Measurements from ENCODE around the gene CD72.

CD72 gene, protein sequence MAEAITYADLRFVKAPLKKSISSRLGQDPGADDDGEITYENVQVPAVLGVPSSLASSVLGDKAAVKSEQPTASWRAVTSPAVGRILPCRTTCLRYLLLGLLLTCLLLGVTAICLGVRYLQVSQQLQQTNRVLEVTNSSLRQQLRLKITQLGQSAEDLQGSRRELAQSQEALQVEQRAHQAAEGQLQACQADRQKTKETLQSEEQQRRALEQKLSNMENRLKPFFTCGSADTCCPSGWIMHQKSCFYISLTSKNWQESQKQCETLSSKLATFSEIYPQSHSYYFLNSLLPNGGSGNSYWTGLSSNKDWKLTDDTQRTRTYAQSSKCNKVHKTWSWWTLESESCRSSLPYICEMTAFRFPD

DNA sequence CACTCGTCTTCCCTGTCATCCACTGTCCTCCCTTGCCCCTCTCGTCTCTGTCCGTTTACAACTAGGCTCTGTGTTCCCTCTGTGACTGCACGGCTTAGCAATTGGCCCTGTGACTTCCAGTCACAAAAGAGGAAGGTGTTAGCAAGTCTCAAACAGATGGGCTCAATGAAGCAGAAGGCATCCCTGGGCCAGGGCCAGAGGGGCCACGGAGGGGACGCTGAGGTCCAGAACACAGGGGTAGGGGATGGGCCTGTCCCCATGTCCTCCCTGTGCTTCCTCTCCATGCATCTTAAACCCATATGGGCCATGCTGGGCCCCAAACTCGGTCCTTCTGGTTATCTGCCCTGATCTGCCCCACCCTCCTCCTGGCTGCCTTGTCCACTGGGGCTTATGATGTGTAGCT lies at the start of gene CD72:
Gene CD72, minus strand, starts transcription at position 89 of the 403 bp plus-strand sequence. CDS start 110 bp downstream, outside the sequence.
- no peak for DNase-seq

DNA sequence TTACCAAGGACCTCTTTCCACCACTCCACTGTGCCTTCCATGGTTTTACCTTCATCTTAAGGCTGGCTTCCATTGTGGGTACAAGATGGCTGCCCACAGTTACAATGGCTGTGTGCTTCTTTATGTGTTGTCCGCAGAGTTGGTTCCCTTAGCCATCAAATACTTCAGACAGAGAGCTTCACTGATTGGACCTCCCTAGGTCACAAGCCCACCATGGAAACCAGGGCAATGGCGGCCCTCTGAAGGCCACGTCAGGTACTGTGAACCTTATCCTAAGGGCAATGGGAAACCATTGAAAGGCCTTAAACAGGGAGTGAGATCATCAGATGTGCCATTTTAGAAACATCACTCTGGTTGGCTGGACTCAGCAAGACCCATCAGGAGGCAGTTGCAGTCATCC lies 49.7 kb upstream of the CD72 start:
- DNase-seq = no peak

DNA sequence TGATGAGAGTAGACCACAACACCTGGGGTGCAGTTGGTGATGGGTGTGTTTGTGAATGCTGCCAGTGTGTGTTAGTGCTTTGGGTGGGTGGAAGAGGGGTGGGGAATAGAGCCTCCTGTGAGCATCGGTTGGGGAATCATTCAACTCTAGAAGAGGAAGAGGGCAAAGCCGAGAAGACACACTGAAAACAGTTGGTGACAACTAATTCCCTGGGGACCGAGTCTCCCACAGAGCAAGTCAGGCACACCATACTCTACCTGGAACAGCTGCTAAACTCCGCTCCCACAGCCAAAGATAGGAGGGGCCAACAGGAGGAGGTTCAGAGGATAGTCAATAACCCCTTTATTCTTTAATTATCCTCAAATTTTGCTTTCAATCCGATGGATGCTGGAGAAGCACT lies 48.3 kb upstream of the CD72 start:
- no peak for DNase-seq

DNA sequence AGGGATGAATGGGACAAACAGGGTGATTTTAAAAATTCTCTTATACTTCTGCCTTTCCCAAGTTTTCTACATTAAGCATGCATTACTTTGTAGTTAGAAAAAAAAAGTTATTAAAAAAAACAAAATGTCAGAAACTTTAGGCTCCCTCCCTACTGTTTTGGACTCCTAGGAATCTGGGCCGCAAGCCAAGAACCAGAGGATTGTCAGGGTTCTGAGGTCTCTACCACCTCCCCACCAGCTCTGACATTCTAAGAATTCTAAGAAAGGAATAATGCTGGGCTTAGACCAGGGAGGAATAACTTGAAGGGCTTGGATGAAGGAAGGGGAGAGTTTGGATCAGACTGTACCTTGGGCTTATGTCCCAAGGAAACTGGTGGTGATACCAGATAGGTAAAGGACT lies 47.8 kb upstream of the CD72 start:
- no peak for DNase-seq

DNA sequence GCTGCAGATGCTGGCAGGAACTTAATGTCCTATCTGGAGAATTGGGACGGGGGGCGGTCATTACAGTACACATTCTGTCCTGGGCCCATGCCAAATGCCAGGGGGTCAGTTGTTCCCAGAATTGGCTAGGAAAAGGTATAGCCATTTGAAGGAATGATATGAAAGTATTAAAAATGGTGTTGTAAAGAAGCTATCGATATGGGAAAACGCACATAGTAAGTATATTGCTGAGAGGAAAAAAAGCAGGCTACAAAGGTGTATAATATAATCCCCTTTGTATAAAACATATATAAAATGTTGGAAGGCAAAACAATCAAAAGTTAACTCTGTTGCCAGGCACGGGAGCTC lies 47.2 kb upstream of the CD72 start:
- no peak for DNase-seq

DNA sequence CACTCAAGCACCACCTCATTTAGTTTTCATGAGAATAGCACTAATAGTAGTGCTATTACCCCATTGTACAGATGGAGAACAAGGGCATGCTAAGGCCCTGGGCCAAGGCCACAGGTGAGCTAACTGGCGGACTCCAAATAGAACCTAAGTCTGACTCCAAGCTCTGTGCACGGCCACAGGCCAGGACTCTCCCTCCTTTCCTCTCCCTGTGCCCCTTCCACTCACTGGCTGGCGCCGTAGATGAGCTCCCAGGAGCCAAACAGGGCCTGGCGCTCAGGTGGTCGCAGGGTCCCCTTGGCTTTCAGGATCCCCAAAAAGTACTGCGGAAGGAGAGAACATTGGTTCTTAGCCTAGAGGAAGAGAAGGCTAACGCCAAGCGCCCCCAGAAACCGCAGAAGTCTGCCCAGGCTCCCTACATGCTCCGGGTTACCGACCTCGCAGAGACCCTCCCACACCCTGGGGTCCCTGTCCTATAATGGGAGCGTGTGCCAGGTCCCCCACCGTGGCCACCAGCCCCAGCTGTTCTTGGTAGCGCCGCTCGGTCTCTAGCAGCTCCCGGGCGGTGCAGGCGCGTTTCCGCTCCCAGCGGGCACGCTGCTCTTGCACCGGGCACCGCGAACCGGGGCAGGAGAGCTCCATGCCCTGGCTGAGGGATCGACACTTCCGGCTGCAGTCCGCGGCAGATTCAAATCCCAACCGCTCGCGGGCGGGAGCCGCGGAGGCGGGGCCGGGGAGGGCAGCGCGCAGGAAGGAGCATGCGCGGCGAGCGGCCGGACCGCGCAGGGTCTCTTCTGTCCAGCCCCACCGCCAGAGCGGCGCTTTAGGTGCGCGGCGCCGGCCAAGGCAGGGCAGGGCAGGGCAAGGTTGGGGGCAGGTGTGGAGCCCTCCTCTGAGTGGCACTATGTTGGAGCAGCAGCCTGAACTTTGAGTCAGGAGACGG lies 46.6 kb upstream of the CD72 start, which contains the start of gene ARHGEF39:
Gene ARHGEF39, minus strand, starts transcription at position 665 of the 940 bp plus-strand sequence. Its CDS starts 26 bp downstream, at position 639.
- peak; percentile 49 to 58 for DNase-seq

DNA sequence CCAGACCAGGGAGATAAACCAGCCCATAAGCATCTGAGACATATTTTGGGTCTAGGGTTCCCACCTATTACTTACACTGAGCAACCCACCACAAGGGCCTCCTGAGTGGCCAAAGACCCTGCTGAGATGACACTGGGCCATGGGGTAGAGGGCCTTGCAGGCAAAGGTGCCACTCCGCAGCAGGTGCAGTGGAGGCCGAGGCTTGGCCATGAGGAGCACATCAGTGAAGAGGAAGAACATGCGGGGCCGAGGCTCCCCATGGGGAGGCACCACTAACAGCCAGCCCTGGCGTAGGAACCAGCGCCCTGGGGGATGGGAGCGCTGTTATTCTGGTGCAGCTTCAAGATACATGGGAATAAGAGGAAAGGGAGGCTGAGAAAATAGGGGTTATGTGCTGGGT lies 44.2 kb upstream of the CD72 start:
- DNase-seq = no peak

DNA sequence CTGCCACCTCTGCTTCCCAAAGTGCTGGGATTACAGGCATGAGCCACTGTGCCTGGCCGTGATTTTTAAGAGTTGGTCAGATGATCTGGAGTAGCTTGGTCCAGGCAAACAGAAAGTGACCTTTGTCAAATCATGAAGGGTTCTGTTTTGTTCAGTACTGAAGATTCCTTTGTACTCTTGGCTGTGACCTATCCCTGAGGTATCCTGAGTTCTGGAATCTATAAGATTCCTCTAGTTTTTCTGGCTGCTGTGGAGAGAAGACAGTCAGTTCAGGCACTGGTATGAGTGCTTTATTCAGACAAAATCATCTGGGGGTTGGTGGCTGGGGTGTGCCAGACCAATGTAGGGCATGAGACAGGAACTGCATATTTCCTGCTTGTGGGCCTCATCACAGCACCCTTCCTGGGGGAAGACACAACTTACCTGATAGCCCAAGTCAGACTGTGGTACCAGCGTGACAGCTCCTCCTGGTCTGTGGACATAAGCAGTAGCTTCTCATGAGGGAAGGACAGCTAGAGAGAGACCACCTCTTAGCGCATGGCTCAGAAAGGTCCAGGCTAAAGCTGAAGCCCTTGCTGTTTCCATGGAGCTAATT lies 43.6 kb upstream of the CD72 start:
- no peak for DNase-seq

DNA sequence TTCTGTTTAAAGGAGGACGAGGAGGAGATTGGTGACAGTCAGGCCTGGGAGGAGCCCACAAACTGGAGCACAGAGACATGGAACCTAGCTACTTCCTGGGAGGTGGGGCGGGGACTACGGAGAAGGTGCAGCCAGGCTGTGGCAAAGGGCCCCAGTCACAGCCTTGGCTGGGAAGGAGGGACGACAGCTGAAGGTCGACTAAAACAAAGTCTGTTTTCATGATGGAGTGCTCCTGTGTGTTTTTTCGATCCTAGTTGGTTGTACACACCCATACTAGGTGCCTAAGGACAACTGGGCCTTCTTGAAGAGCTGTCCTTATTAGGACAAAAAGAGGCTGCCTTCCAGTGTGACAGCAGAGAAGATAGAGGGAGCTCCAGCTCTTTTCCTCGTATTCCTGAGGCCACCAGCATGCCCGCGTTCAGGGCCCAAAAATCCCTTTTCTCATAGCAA lies 42.8 kb upstream of the CD72 start:
- no peak for DNase-seq

DNA sequence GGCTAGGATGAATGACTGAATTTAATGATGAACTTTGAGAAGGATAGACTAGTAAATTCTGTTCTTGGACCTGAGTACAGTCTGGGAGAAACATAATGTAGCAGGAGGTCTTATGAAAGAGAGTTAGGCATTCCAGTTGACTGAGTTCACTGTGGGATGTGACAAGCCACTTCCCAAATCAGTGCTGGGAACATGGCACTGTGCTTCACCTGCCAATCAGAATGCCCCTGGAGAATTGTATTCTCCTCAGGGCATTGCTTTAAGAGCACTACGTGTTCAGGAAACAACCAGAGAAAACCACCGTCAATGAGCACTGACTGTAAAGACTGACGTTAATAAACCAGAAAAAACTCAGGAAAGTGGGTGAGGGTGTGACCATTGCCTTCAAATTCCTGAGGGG lies 41.1 kb upstream of the CD72 start:
- DNase-seq = no peak

DNA sequence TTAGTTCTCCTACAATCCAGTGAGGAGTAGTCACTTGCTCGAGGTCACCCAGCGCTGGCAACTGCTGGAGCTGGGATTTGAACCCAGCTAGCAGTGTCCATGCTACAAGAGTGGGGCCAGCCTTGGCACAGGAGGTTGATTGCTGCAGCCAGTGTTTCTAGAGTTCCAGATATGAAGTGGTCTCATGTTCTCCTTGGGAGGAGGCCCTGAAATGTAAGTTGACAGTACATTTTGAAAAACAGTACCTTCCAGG lies 40.7 kb upstream of the CD72 start:
- DNase-seq = no peak

DNA sequence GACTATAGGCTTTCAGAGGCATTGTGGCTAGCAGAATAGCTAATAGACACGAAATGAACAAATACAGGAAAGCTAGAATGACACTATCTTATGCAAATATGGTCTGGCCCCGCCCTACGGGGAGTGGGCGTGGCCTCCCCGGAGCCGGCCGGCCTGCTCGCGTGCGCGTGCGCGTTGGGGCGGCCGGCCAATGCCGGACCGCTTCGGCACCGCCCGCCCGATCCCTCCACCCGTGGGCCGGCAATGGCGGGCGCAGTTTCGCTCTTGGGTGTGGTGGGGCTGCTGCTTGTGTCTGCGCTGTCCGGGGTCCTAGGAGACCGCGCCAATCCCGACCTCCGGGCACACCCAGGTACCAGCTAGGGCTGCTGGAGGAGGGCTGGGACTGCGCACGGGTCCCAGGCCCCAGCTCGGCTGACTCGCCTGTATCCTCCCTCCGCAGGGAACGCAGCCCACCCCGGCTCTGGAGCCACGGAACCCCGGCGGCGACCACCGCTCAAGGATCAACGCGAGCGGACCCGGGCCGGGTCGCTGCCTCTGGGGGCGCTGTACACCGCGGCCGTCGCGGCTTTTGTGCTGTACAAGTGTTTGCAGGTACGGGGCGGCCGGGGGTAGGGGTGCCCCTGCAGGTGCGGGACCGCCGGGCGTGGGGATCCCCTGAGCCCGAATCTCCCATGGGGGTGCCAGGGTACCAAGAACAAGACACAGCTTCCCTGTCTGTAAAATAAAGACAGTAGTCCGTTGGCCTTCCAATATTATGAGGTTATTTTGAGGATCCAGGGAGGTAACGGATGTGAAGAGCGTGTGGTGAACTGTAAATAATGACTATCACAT lies 40.1 kb upstream of the CD72 start, which contains the start of gene CCDC107:
Gene CCDC107, plus strand, starts transcription at position 156 of the 831 bp plus-strand sequence. Its CDS starts 88 bp downstream, at position 244.
- peak; percentile 54 to 92 for DNase-seq

DNA sequence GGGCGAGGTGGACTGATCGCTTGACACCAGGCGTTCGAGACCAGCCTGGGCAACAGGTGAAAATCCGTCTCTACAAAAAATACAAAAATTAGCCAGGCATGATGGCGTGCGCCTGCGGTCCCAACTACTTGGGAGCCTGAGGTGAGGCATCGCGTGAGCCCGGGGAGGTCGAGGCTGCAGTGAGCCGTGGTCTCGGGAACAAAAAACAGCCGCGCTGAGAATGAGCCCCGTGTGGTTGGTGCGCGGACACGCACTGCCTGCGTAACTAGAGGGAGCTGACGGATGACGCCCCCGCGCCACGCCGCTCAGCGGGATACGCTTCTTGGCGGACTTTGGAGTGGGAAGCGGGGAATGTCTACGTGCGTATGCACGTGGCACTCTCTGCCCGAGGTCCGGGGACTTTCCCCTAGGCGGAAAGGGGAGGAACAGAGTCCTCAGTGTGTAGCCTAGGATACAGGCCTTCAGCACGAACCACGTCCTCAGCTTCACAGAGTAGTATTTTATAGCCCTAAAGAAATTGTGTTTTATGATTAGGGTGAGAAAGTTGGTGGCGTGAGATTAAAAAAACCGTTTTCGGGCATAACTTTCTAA lies 39.4 kb upstream of the CD72 start, which contains the start of gene RMRP:
Gene RMRP, minus strand, starts transcription at position 474 of the 591 bp plus-strand sequence.
- DNase-seq = peak; percentile 87 to 92

DNA sequence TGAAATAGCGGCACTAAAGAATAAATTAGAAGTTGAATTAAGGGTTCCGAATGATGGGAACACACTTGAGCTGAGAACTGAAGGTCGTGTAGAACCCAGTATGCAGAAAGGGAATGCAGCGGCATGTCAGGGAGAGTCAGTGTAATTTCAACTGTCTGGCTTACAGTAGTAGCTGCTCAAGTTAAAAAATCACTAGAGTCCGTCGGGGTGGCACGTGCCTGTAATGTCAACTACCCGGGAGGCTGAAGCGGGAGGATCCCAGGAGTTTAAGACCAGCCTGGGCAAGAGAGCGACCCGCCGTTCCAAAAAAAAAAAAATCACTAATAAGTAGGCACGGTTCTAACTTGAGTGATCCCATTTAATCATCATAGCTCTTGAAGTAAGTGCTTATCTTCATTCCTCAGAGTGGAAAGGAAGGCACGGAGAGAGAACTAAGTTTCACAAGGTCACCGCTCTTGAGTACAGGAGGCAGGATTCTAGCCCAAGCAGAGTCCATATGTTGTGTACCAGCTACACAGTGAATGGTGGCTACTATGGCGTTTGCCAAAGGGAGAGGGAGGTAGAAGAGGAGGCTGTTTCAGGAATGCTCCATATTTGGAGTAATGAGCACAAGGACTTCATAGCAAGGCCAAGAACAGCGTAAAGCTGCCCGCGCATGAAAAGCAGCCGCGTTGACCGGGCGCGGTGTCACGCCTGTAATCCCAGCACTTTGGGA lies 38.8 kb upstream of the CD72 start:
- DNase-seq = no peak

DNA sequence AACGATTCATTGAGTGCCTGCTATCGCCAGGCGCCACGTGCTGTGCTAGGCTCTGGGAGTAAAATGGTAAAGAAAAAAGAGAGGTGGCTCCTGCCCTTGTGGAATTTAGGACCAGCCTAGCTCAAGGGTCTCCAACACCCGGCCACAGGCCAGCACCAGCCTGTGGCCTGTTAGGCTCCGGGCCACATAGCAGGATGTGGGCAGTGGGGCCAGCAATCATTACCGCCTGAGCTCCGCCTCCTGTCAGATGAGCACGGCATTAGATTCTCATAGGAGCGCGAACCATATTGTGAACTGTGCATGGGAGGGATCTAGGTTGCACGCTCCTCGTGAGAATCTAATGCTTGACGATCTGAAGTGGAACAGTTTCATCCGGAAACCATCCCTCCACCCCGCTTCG lies 38.1 kb upstream of the CD72 start:
- DNase-seq = no peak

DNA sequence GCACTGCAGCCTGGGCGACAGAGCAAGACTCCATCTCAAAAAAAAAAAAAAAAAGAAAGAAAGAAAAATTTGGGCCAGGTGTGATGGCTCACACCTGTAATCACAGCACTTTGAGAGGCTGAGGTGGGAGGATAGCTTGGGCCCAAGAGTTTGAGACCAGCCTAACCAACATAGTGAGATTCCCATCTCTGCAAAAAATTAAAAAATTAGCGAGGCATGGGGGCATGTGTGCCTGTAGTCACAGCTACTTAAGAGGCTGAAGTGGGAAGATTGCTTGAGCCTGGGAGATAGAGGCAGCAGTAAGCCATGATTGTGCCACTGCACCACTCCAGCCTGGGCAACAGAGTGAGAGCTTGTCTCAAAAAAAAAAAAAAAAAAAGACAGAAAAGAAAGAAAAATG lies 35.4 kb upstream of the CD72 start:
- no peak for DNase-seq

DNA sequence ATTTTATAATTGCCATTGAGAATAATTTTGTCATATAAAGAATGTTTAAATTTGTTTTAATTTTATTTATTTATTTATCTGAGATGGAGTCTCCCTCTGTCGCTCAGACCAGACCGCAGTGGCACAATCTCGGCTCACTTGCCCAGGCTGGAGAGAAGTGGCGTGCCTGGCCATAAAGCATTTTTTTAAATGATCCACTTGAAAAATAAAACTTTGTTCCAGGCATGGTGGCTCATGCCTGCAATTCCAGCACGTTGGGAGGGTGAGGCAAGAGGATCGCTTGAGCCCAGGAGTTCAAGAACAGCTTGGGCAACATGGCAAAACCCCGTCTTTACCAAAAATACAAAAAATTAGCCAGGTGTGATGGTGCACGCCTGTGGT lies 34.6 kb upstream of the CD72 start:
- no peak for DNase-seq

DNA sequence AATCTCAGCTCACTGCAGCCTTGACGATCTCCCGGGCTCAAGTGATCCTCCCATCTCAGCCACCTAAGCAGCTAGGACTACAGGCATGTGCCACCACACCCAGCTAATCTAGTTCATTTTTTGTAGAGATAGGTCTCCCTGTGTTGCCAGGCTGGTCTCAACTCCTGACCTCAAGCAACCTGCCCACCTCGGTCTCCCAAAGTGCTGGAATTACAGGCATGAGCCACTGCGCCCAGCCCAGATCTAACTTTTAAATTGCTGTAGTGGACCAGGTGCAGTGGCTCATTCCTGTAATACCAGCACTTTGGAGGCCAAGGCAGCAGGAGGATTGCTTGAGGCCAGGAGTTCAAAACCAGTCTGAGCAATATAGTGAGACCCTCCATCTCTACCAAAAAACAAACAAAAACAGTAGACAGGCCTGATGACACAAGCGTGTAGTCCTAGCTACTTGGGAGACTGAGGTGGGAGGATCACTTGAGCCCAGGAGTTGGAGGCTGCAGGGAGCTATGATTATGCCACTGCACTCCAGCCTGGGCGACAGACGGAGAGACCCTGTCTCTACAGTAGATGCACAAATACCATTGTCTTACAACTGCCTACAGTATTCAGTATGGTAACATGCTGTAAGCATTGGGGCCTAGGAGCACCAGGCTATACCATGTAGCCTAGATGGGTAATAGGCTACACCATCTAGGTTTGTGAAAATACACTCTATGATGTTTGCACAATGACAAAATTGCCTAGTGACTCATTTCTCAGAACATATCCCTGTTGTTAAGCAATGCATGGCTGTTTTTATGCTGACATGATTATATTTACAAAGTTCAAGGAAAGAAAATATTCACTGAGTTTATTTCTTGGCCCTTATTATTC lies 34.0 kb upstream of the CD72 start:
- DNase-seq = no peak

DNA sequence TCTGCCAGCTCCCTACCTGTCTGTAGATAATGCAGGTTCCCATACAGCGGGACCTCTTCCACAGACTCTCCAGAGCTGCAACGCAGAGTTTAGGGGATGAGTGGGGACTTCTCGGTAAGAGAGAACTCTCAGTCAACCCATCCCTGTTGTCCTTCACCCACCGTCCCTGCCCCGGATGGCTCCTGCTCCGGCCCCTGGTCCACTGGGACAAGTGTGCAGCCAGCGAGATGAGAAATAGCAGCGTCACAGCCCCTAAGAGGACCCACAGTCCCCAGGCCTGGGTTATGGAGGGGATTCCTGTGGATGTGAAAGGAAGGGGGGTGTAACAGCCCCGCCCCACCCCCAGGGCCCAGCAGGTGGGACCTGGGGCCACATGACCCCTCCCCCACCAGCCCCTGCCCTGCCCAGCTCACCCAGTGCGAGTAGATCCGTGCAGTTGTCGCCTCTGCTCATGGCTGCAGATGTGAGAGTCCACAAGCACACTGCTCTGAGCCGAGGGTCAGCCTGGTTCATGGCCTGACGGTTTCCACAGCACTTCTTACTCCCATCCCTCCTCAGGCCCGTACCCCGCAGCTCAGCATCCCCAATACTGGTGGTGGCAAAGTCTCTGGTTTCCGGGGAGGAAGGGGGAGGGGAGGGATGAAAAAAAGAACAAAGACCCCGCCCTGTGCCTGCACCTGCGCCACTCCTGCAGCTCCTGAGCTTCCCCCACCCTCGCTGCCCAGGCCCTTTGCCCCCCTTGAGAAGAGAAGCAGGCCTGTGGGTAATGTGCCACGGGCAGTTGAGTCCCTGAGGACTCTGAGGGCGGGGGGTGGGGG lies 32.3 kb upstream of the CD72 start, which contains the start of gene SIT1:
Gene SIT1, minus strand, starts transcription at position 591 of the 818 bp plus-strand sequence. Its CDS starts 78 bp downstream, at position 513.
- peak in 1 of 2 experiments; percentile 24 for DNase-seq

Measured in NCI-H187 (cell line).